GM12892 (cell line): ENCODE measurements around the gene SEMA6D.

Source experiments
- POLR2A ChIP-seq: IDR thresholded peaks from 2 replicates; pipeline ENCODE4 v1.6.1; 2011; ENCODE audit warnings: low read depth, low read length, control low read depth
- POLR2AphosphoS5 ChIP-seq: IDR thresholded peaks from 2 replicates; pipeline ENCODE4 v1.6.1; 2011; ENCODE audit warnings: low read depth, low read length, control low read depth
- TAF1 ChIP-seq: IDR thresholded peaks from 2 replicates; pipeline ENCODE4 v1.6.1; 2011; ENCODE audit warnings: low read depth, mild to moderate bottlenecking, control low read depth, low read length, borderline replicate concordance

GRCh38 chr15:47688573-47689086 is 28.7 kb upstream of the SEMA6D start:
- TF ChIP-seq POLR2AphosphoS5 (no peak), TAF1 (no peak), POLR2A (no peak)
